ENCODE data around the gene STOML1.

DNA sequence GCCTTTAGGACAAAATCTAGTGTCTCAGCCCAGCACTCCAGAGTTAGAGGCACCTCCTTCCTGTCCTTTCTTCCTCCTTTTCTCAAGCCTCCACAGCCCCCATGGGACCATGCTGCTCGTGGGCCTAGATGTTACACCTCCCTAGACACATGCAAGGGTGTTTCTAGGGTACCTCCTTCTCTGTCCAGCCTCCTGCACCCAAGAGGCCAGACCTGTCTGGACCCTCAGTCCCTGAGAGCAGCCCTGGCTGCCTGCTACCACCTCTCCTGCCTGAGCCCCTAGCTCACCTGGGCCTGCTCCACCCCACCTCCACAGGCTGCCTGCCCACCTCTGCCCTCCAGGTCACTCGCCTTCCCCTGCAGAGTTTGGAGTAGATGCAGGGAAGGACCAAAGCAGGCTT, 60.7 kb downstream of the STOML1 start:
- TF ChIP-seq, protein P1, sequence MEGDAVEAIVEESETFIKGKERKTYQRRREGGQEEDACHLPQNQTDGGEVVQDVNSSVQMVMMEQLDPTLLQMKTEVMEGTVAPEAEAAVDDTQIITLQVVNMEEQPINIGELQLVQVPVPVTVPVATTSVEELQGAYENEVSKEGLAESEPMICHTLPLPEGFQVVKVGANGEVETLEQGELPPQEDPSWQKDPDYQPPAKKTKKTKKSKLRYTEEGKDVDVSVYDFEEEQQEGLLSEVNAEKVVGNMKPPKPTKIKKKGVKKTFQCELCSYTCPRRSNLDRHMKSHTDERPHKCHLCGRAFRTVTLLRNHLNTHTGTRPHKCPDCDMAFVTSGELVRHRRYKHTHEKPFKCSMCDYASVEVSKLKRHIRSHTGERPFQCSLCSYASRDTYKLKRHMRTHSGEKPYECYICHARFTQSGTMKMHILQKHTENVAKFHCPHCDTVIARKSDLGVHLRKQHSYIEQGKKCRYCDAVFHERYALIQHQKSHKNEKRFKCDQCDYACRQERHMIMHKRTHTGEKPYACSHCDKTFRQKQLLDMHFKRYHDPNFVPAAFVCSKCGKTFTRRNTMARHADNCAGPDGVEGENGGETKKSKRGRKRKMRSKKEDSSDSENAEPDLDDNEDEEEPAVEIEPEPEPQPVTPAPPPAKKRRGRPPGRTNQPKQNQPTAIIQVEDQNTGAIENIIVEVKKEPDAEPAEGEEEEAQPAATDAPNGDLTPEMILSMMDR (conservative IDR thresholded peaks at IDR 0.05; ENCODE audit: low read length), result no peak
- no peak for TF ChIP-seq EZH2phosphoT487 (IDR thresholded peaks at IDR 0.05; ENCODE audit: borderline replicate concordance)
